Adrenal gland (tissue), 12 donors: ENCODE measurements around the gene NUAK1. TPM values are rescaled to one million over a fixed set of nuclear protein-coding genes. Genes with fewer than 3 reads are reported as not detected.

Source experiments
- DNase-seq, 7 donors: peaks; one replicate each; pipeline ENCODE4 v3.0.0-alpha.2; 2019 to 2020
- H3K27ac ChIP-seq, 5 donors: fragments of 200-600 bp; sonication (generic) in 4 of 5; 1 replicate in 3 of 5; 2 replicates in 2 of 5; pipeline versions ENCODE4 v1.5.1 to v1.8.0; 2016 to 2020; ENCODE audit warnings: mild to moderate bottlenecking in 1 of 5
- H3K27me3 ChIP-seq: fragments of 200-600 bp; 2 replicates; pipeline ENCODE4 v1.8.0; 2021
- H3K36me3 ChIP-seq, 2 donors: fragments of 200-600 bp; replicated peaks in 1 of 2; 1 replicate in 1 of 2; 2 replicates in 1 of 2; pipeline versions ENCODE4 v1.5.1 to v1.8.0; 2018 to 2022
- H3K4me1 ChIP-seq, 2 donors: fragments of 200-600 bp; replicated peaks in 1 of 2; 1 replicate in 1 of 2; 2 replicates in 1 of 2; pipeline versions ENCODE4 v1.5.1 to v1.8.0; 2018 to 2021
- H3K4me3 ChIP-seq, 4 donors: fragments of 200-600 bp; sonication (generic) in 3 of 4; one replicate each; pipeline ENCODE4 v1.5.1; 2016 to 2018
- H3K9me3 ChIP-seq, 3 donors: fragments of 200-600 bp; sonication (generic) in 1 of 3; replicated peaks in 1 of 3; 1 replicate in 2 of 3; 2 replicates in 1 of 3; pipeline versions ENCODE4 v1.5.1 to v1.8.0; 2016 to 2021
- CTCF ChIP-seq, 6 experiments: fragments of 450-650 bp in 4 of 6; fragments of 200-600 bp in 2 of 6; sonication (generic) in 1 of 6; IDR thresholded peaks; 1 replicate in 5 of 6; 2 replicates in 1 of 6; pipeline versions ENCODE4 v1.5.1 to v1.8.0; 2016 to 2021; ENCODE audit warnings: antibody characterized with exemption in 6 of 6, mild to moderate bottlenecking in 2 of 6, moderate library complexity in 1 of 6
- POLR2A ChIP-seq, 2 donors: fragments of 450-650 bp; IDR thresholded peaks; one replicate each; pipeline ENCODE4 v1.6.1; 2017; ENCODE audit warnings: antibody characterized with exemption in 2 of 2, mild to moderate bottlenecking in 2 of 2, moderate library complexity in 1 of 2
- WGBS, 4 donors: extraction: QIAGEN DNeasy Blood & Tissue Kit in 2 of 4; methylation state at CpG; one replicate each; pipeline versions ENCODE4 v1.1.5 to v1.1.7; 2013 to 2017; 5-methylcytosine and 5-hydroxymethylcytosine counted together
- intact Hi-C, 2 donors: fragments of 100-400 bp; cut with DNase I; formaldehyde crosslinking; loops; one replicate each; pipeline versions ENCODE4 v1.14.1 to v1.15.0; 2022 to 2023
- polyA plus RNA-seq, 3 donors: library from polyadenylated mRNA; stranded (reverse); fragments of 200-250 nt in 2 of 3; fragments of 350-450 nt in 1 of 3; fragmentation: Illumina TruSeq in 1 of 3; extraction: RNeasy Lipid Tissue Mini Kit (QIAGEN cat#74804) in 1 of 3; gene quantifications; one replicate each; pipeline ENCODE4 v1.2.3, GENCODE V29; 2013 to 2014
- total RNA-seq, 9 donors: library from RNA; depleted of rRNA in 4 of 9; stranded (reverse); fragments of >200 nt in 4 of 9; fragments of 120-200 nt in 1 of 9; fragmentation: NEBNext Ultra II Directional in 1 of 9; extraction: Animal tissue kit (Norgen Biotek cat#: 25700) in 1 of 9; gene quantifications; one replicate each; pipeline versions ENCODE4 v1.1.0 to v1.2.4, GENCODE V29; 2013 to 2023
- donor health status: healthy with polysubstance abuse.
- donor health status: Bipolar disorder and iron deficiency.
- donor health status: DM: yes; HTN: yes; CAD: no.
- donor health status: DM: no; HTN: no; CAD: no.
- donor health status: DM: no; HTN: no; CAD: no.
- donor health status: DM: yes; HTN: yes; CAD: no.

The NUAK1 gene
- total and polyA plus RNA-seq, 12 donors: 2.4 to 15.1 (median 8.4) TPM

GRCh38 chr12:106093246-106093645 lies 45.5 kb downstream of the NUAK1 start:
- Histone ChIP-seq H3K4me1 (peaks cover 17 to 37% of the 10 kb centered on the region in 2 donors), H3K9me3 (no peaks in the 10 kb centered on the region), H3K27me3 (no peaks in the 10 kb centered on the region), H3K27ac (peak overlapping the region in 1 of 5 donors; percentile 19), H3K36me3 (no peaks in the 10 kb centered on the region), H3K4me3 (no peak overlapping the region)
- 72 to 82% (median 81%) methylated on average over 6 of the region's 6 CpGs for WGBS, 4 donors
- intact Hi-C loops: no loop called here
- TF ChIP-seq POLR2A (IDR thresholded peaks at IDR 0.05) (no peak), CTCF (IDR thresholded peaks at IDR 0.05) (no peak)
- DNase-seq: no peak

- no peaks in the 10 kb centered on the region for H3K9me3 ChIP-seq
- H3K27me3 ChIP-seq: no peaks in the 10 kb centered on the region
- no peak overlapping the region for H3K4me3 ChIP-seq
- TF ChIP-seq POLR2A (IDR thresholded peaks at IDR 0.05): no peak
- no peak for TF ChIP-seq CTCF (IDR thresholded peaks at IDR 0.05)
- H3K4me1 ChIP-seq: peaks cover 11 to 26% of the 10 kb centered on the region in 2 donors
- H3K27ac ChIP-seq: peak overlapping the region; percentile 30 to 91 (median 73)
- no peaks in the 10 kb centered on the region for H3K36me3 ChIP-seq
- intact Hi-C loops: no loop called here
- 42 to 56% (median 52%) methylated on average over 6 of the region's 6 CpGs for WGBS, 4 donors
- peak in 4 of 7 donors; percentile 40 to 67 (median 44) for DNase-seq
Observed at GRCh38 chr12:106091446-106091820, 47.3 kb downstream of the NUAK1 start.

- Histone ChIP-seq H3K27me3 (no peaks in the 10 kb centered on the region), H3K4me1 (peaks cover 9 to 20% of the 10 kb centered on the region in 2 donors), H3K4me3 (no peak overlapping the region), H3K9me3 (no peaks in the 10 kb centered on the region), H3K27ac (peak overlapping the region; percentile 30 to 91 (median 73)), H3K36me3 (no peaks in the 10 kb centered on the region)
- intact Hi-C loops: no loop called here
- WGBS, 4 donors: 54 to 66% (median 59%) methylated on average over 10 of the region's 10 CpGs
- DNase-seq: peak in 5 of 7 donors; percentile 33 to 56 (median 48)
- TF ChIP-seq POLR2A (IDR thresholded peaks at IDR 0.05) (peak in 1 of 2 donors; percentile 10), CTCF (IDR thresholded peaks at IDR 0.05) (no peak)
Observed at GRCh38 chr12:106090591-106091445, 47.9 kb downstream of the NUAK1 start.

GRCh38 chr12:106089935-106090334 lies 48.8 kb downstream of the NUAK1 start:
- Histone ChIP-seq H3K9me3 (no peaks in the 10 kb centered on the region), H3K4me1 (peaks cover 9 to 18% of the 10 kb centered on the region in 2 donors), H3K27ac (peak overlapping the region in 3 of 5 donors; percentile 73 to 91 (median 85)), H3K27me3 (no peaks in the 10 kb centered on the region), H3K36me3 (no peaks in the 10 kb centered on the region), H3K4me3 (no peak overlapping the region)
- WGBS, 4 donors: 86 to 92% (median 89%) methylated on average over 3 of the region's 3 CpGs
- DNase-seq: no peak
- TF ChIP-seq POLR2A (IDR thresholded peaks at IDR 0.05) (no peak), CTCF (IDR thresholded peaks at IDR 0.05) (no peak)
- intact Hi-C loops: no loop called here
